HG02852 (cell line): ENCODE measurements around the gene ADNP2.

Experiments used
- ATAC-seq: cut with Tn5 transposase; IDR thresholded peaks from one replicate; pipeline ENCODE4 v1.9.1; 2021; ENCODE audit warnings: mild to moderate bottlenecking, moderate library complexity; ENCODE audit not compliant: unreplicated experiment

The ADNP2 gene

GRCh38 chr18:80188643-80189530 lies 79.8 kb downstream of the ADNP2 start:
- ATAC-seq, result no peak

- no peak for ATAC-seq
These were observed 80.4 kb downstream of the ADNP2 start for GRCh38 chr18:80189531-80189865.
